ENCODE data around the gene TEX44.
"Not testable (repeated sequence)": the region's sequence is repeated elsewhere in the genome, so short reads cannot be mapped to it uniquely, and the experiment has no call there.

TEX44 gene

GRCh38 chr2:231573096-231573495, 19.6 kb upstream of the TEX44 start:
- DNase-seq: no peak

DNA sequence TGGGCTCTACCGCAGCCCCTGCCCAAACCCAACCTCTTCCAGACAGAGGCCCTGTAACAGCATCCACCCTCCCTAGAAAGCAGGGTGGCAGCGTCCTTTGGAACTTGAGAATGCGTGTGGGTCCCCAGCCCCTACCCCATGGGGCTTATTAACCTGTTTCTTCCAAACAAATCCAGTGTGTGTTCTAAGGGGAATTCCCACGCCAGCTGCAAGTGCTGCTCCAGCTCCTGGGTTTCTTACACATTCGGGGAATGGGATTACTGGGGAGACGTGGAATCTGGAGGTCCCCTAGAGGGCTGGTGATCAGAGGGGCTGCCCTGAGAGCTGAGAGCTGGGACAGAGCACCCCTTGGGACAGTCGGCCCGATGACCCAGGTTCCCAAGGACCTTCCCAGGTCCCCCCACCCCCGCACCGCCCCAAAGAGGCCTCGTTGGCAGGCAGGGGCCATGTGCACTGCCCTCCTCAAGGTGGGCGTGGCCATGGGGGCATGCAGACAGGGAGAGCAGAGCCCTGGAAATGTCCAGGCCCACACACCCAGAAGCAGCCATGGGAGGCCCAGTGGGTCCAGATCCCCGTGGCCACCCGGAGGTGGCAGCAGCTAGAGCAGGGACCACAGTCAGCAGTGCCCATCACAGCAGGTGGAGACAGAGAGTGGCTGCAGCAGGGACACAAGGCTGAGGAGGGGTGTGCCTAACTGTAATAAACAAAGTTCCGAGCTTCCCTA, 18.8 kb upstream of the TEX44 start:
- DNase-seq: no peak

- DNase-seq: no peak
These were observed 16.9 kb upstream of the TEX44 start for GRCh38 chr2:231575612-231576256.

- no peak for DNase-seq
These were observed 16.2 kb upstream of the TEX44 start for GRCh38 chr2:231576465-231576864.

GRCh38 chr2:231578655-231579054, 14.0 kb upstream of the TEX44 start:
- DNase-seq: not testable (repeated sequence)

GRCh38 chr2:231579560-231579959, 13.1 kb upstream of the TEX44 start:
- DNase-seq: no peak

GRCh38 chr2:231581328-231581727, 11.3 kb upstream of the TEX44 start:
- DNase-seq: no peak

DNA sequence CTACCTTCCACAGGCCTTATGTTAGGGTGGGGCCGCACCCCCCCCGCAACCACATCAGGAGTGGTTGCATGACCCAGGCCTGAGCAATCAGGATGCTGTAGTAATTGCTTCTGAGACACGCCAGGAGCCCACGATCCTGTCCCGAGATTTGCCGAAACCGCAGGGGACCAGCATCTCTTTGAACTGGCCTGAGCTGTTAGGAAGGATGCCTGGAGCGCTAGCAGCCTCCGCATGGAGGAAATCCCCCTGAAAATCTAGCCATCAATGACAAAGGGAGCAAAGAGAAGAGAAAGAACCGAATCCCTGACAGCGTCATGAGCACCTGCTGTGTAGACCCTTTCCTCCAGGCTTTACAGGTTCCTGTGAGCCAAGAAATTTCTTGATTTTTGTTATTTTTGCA, 8.7 kb upstream of the TEX44 start:
- DNase-seq: no peak

GRCh38 chr2:231587744-231588143, 4.9 kb upstream of the TEX44 start:
- not testable (repeated sequence) for DNase-seq

DNA sequence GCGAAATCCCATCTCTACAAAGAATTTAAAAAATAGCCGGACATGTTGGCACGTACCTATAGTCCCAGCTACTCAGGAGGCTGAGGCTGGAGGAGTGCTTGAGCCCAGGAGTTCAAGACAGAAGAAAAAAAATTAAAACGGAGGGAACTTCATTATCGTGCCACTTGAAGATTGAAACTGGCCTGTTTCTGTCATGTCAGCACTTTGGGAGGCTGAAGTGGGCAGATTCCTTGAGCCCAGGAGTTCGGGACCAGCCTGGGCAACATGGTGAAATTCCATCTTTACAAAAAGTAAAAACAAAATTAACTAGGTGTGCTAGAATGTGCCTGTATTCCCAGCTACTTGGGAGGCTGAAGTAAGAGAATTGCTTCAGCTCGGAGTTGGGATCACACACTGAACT, 3.0 kb upstream of the TEX44 start:
- DNase-seq: no peak

- no peak for DNase-seq
These were observed 2.0 kb upstream of the TEX44 start for GRCh38 chr2:231590614-231591013.

GRCh38 chr2:231593666-231594065, 1.0 kb downstream of the TEX44 start:
- no peak for DNase-seq

DNA sequence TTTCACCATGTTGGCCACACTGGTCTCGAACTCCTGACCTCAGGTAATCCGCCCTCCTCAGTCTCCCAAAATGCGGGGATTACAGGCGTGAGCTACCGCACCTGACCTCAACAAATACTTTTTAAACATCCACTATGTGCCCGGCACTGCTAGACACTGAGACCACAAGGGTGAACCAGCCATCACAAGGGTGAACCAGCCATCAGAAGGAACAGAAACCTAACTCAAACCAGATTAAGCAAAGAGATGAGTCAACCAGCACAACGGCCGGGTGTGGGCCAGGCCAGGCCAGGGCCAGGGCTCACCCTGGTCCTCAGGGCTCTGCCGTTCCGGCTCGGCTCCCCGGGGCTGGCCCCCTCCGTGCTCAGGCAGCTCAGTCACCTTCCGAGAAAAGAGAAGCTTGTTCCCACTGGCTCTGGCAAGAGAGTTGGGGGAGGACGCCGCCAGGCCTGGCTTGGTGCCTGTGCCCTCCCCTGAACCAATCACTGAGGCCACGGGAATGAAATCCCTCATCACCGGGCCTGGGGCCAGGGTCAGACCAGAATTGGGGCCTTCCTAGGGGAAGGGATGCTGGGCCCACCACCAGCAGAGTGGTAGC, 4.4 kb downstream of the TEX44 start:
- peak; percentile 17 to 69 for DNase-seq

DNA sequence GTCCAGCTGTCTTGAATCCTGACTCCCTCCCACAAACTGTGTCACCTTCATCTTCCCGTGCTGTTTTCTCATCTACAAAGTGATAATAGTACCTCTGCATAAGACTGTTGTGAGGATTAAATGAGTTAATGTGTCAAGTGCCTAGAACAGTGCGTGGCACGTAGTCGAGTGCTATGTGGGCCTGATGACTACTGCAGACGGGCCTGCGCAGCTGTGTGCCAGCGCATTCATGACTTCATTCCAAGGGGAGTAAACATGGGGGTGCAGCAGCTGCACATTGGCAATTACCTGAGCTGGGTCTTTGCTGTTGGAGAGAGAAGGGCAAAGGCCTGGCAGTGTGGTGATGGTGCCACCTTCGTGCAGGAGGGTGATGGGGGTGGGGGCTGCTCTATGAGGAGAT, 5.0 kb downstream of the TEX44 start:
- no peak for DNase-seq

DNA sequence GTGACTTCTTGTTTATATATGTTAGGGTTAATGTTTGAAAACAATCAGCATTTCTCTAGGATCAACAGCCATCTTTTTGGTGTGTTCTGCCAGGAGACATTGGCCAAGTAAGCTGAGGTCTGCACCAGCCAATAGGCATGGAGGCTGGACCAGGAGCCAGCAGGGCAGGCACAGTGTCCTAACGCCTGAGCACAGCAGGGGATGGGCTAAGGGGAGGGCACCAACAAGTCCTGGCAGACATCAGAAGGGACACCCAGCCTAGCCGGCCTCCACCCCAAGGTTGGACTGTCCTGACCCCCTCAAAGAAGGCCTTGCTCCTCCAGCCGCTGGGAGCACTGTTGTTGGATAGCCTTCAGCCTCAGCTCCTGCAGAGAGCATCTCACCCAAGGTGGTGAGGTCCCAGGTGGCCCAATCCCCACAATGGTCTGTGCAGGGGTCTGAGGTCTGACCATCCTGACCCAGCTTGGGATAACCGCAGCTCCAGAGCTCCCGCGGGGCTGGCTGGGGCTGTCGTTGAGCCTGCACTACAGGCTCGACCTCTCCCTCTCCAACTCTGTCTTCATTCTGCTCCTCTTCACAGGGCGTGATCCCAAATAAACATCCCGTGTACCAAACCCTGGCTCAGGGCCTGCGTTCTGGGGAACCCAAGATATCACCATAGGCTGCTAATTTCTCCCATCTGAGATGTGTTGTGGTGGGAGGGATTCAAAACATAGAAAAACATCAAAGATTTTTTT, 8.1 kb downstream of the TEX44 start:
- no peak for DNase-seq

DNA sequence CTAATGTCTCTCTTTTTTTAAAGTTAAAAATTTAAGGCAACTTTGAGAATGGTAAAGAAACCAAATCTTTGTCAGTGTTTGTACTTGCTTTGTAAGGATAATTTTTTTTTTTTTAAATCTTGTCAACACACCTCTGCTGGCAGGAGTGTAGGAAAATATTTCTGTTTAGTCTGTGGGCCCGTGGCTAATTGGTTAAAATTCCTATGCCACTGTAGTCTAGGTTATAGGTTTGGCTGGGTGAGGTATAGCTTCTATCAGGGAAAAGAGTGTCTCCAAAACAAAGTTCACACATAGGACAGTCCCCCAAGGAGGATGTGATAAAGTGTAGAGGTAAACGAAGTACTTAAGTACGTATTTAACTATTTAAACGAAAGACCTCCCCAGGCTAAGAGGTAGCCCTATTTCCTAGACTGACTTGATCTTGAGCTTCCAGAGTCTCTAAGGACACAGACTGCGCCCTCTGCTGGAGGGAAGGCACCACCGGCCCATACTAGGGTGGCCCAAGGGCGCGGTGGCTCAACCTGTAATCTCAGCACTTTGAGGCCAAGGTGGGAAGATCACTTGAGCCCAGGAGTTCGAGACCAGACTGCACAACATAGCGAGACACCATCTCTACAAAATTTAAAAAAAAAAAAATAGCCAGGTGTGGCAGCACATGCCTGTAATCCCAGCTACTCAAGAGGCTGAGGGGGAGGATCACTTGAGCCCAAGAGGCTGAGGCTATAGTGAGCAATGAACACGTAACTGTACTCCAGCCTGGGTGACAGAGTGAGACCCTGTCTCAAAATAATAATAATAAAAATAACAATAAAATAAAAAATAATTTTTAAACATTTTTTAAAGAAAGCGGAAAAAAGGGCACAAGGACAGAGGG, 8.9 kb downstream of the TEX44 start:
- DNase-seq: peak; percentile 80 to 83

- no peak for DNase-seq
These were observed 10.3 kb downstream of the TEX44 start for GRCh38 chr2:231602859-231603467.

DNA sequence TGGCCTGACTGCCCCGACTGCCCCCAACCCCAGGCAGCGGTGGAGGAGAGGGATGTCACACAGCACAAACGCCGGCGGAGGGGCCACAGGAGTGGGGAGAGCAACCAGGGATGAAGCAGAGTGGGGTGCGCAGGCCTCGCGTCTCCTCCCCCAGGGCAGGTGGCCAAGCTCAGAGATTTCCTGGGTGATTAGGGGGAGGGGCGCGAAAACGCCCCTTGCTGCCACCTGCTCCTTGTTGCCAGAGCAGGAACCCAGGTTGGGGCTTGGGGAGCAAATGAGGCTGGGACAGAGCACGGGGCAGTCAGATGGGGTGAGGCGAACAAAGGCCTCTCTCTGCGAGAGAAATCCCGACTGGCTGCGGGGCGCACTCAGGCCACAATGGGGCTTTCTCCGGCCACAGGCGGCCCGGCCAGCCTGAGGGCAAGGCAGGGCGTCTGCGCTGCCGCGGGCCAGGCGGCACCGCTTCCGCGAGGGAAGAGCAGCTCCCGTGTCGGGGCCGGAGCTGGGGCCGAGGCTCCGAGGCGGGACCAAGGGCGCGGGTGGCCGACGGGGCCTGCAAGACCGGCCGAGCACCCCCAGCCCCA, 11.5 kb downstream of the TEX44 start:
- peak; percentile 14 to 61 for DNase-seq

GRCh38 chr2:231604685-231605606, 12.3 kb downstream of the TEX44 start:
- DNase-seq: peak; percentile 97 to 99

- peak; percentile 24 to 35 for DNase-seq
These were observed 13.0 kb downstream of the TEX44 start for GRCh38 chr2:231605607-231606091.
